ENCODE results near the gene ARHGAP40.

Gene ARHGAP40

DNA sequence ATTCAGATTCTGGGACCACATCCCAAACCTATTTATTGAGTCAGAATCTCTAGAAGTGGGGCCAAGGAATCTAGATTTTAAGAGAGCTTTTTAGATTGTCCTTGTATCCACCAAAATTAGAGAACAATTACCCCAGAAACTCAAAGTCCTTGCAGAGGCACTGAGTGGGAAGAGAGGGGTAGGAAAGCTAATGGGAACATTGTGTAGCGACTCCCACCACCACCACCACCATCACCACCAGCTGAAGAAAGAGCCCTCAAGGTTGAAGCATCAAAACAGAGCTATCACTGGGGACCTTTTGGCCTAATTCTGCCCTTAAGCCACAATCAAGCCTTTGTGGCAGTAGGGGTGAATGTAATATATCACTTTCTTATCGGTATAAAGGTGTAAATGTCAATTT lies 83.7 kb downstream of the ARHGAP40 start:
- no peak for DNase-seq (ENCODE audit: low spot score)
- in situ Hi-C loops (cut with MboI; ENCODE audit: low sequenced_read_pairs, unreplicated experiment) = no loop called here
- TF ChIP-seq CTCF (IDR thresholded peaks at IDR 0.05; ENCODE audit: borderline replicate concordance, control extremely low read depth, extremely low read depth, insufficient read depth, missing control alignments) = no peak

GRCh38 chr20:38685853-38686473 lies 84.4 kb downstream of the ARHGAP40 start:
- TF ChIP-seq CTCF (IDR thresholded peaks at IDR 0.05; ENCODE audit: borderline replicate concordance, control extremely low read depth, extremely low read depth, insufficient read depth, missing control alignments) = no peak
- in situ Hi-C loops (cut with MboI; ENCODE audit: low sequenced_read_pairs, unreplicated experiment) = no loop called here
- DNase-seq (ENCODE audit: low spot score) = peak; percentile 43

DNA sequence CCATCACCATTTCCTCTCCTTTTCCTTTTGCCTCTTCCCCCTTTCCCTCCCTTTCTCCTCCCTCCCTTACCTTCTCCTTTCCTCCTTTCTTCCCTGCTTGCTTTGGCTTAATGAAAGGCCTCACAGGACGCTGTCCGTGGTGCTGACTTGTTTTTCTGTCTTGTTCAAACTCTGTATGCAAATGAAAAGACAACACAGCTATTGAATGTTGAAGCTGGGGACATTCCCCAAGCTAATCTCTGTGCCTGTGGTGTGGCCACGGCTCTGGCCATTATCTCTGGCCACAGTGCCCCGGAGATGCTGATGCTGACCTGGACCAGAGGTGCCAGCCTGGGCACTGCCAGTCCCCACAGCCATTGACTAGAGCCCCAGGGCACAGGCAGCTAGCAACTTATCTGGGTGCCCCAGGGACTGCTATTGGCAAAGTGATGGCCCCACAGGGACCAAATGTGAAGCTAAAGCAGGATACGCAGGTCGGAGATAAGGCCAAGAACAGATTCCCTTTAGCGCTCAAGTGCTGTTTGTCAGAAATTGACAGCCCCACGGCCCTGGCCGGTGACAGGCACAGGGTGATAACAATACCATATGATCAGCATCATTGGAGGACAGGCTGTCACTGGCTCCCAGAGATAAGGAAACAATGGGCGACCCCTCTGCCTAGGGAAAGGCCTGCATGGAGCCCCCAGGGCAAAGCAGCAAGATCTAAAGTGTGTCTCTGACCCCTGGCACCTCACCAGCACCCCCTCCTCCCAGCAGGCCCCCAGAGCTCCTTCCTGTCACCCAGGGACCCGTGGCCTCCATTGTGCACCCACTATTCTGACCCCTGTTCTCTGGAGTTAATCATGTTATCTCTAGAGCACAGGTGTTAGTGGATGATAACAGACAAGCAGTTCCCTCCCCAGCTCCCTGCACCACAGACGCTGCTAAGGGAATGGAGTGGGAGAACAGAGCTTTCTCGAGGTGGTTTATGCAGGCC lies 91.1 kb downstream of the ARHGAP40 start:
- in situ Hi-C loops (cut with MboI; ENCODE audit: low sequenced_read_pairs, unreplicated experiment) = no loop called here
- peak; percentile 59 for DNase-seq (ENCODE audit: low spot score)
- no peak for TF ChIP-seq CTCF (IDR thresholded peaks at IDR 0.05; ENCODE audit: borderline replicate concordance, control extremely low read depth, extremely low read depth, insufficient read depth, missing control alignments)

DNA sequence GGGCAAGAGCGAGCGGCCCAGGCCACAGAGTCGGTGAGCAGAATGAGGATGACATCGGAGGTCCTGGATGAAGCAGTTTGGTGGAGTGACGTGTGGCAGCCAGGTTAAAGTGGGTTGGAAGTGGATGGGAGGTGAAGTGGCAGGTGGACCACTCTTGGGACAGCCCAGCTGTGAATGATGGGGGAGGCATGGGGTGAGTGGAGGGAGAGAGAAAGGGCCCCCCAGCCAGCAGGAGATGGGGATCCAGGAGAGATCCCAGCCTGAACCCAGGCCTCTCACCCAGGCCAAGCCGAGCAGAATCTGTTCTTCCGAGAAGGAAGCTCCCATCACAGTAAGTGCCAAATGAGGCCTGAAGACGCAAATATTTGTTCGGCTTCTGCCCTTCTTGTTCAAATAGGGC lies 95.7 kb downstream of the ARHGAP40 start:
- DNase-seq (ENCODE audit: low spot score) = no peak
- in situ Hi-C loops (cut with MboI; ENCODE audit: low sequenced_read_pairs, unreplicated experiment) = no loop called here
- no peak for TF ChIP-seq CTCF (IDR thresholded peaks at IDR 0.05; ENCODE audit: borderline replicate concordance, control extremely low read depth, extremely low read depth, insufficient read depth, missing control alignments)

GRCh38 chr20:38698541-38698940 lies 96.9 kb downstream of the ARHGAP40 start:
- in situ Hi-C loops (cut with MboI; ENCODE audit: low sequenced_read_pairs, unreplicated experiment) = no loop called here
- TF ChIP-seq CTCF (IDR thresholded peaks at IDR 0.05; ENCODE audit: borderline replicate concordance, control extremely low read depth, extremely low read depth, insufficient read depth, missing control alignments) = no peak
- DNase-seq (ENCODE audit: low spot score) = no peak

DNA sequence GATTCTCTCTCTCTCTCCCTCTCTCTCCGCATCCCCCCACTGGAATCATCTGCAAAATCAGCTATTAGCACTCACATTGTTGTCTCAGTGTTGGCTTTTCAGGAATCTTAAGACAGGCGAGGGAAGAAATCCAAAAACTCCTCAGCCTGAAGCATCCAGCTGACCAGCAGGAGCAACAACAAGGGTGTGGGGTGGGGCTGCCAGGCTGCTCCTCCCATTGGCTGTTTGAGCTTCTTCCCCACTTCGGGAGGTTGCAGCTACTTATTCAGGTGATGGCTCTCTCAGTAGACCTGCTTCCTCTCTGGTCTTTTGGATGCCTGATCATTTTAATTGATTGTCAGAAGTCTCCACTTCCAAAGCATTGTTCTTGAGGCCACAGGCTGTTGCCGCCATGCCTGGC lies 98.5 kb downstream of the ARHGAP40 start:
- in situ Hi-C loops (cut with MboI; ENCODE audit: low sequenced_read_pairs, unreplicated experiment) = no loop called here
- no peak for TF ChIP-seq CTCF (IDR thresholded peaks at IDR 0.05; ENCODE audit: borderline replicate concordance, control extremely low read depth, extremely low read depth, insufficient read depth, missing control alignments)
- DNase-seq (ENCODE audit: low spot score) = no peak

Measured in GM13976 (cell line).